HUES6 (cell line): ENCODE results near the gene ATG4C.
"Not testable (repeated sequence)": the region's sequence is repeated elsewhere in the genome, so short reads cannot be mapped to it uniquely, and the experiment has no call there.

Source experiments
- H3K27ac ChIP-seq: 2 replicates; pipeline ENCODE4 v1.7.0; 2013; ENCODE audit warnings: low read depth, mild to moderate bottlenecking, low read length, inconsistent platforms
- H3K27me3 ChIP-seq: 2 replicates; pipeline ENCODE4 v1.6.1; 2013; ENCODE audit warnings: low read length; ENCODE audit not compliant: control insufficient read depth, insufficient read depth
- H3K36me3 ChIP-seq: 2 replicates; pipeline ENCODE4 v1.6.1; 2013; ENCODE audit warnings: low read length; ENCODE audit not compliant: control insufficient read depth, insufficient read depth
- H3K4me1 ChIP-seq: 2 replicates; pipeline ENCODE4 v1.6.1; 2013; ENCODE audit warnings: low read length; ENCODE audit not compliant: control insufficient read depth, insufficient read depth
- H3K4me3 ChIP-seq: 2 replicates; pipeline ENCODE4 v1.5.1; 2013; ENCODE audit warnings: low read depth, low read length
- H3K9ac ChIP-seq: one replicate; pipeline ENCODE4 v1.6.1; 2013; ENCODE audit warnings: mild to moderate bottlenecking, low read length
- H3K9me3 ChIP-seq: 2 replicates; pipeline ENCODE4 v1.6.1; 2013; ENCODE audit warnings: low read depth, low read length; ENCODE audit not compliant: control insufficient read depth, insufficient read depth

ATG4C gene

DNA sequence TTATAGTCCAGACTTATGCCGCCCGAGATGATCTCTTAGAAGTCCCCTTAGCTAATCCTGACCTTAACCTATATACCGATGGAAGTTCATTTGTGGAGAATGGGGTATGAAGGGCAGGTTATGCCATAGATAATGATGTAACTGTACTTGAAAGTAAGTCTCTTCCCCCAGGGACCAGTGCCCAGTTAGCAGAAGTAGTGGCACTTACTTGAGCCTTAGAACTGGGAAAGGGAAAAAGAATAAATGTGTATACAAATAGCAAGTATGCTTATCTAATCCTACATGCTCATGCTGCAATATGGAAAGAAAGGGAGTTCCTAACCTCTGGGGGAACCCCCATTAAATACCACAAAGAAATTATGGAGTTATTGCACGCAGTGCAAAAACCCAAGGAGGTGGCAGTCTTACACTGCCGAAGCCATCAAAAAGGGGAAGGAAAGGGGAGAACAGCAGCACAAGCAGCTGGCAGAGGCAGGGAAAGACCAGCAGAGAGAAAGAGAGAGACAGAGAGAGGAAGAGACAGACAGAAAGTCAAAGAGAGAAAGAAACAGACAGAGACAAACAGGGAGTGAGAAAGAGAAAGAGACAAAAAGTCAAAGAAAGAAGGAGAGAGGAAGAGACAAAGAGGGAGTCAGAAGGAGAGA, 24.6 kb upstream of the ATG4C start:
- H3K9ac ChIP-seq, H3K27ac ChIP-seq, H3K27me3 ChIP-seq, H3K36me3 ChIP-seq, H3K4me1 ChIP-seq, H3K4me3 ChIP-seq: not testable (repeated sequence)
- H3K9me3 ChIP-seq: peaks cover 14% of the 10 kb centered on the region

DNA sequence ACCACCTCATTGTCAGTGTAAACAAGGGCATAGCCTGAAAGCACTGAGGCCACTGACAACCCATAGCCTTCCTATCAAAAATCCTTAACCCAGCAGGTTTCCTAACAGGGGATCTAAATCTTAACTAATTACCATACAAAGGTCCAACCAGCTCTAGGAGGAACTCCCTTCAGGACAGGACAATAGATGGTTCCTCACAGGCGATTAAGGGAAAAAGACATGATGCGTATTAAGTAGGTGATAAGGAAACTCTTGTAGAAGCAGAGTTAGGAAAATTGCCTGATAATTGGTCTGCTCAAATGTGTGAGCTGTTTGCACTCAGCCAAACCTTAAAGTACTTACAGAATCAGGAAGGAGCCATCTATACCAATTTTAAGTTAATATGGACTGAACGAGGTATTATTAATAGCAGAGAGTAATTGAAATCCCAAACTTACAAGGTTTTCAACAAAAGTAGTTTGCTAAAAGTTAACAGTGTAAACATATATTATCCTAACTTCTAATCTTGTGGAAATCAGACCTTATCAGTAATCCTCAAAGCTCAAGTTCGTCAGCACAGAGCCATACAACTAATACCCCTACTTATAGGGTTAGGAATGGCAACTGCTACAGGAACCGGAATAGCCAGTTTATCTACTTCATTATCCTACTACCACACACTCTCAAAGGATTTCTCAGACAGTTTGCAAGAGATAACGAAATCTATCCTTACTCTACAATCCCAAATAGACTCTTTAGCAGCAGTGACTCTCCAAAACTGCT, 23.7 kb upstream of the ATG4C start:
- peaks cover 14% of the 10 kb centered on the region for H3K9me3 ChIP-seq
- H3K27ac ChIP-seq, H3K36me3 ChIP-seq, H3K9ac ChIP-seq, H3K4me1 ChIP-seq, H3K27me3 ChIP-seq, H3K4me3 ChIP-seq: not testable (repeated sequence)

DNA sequence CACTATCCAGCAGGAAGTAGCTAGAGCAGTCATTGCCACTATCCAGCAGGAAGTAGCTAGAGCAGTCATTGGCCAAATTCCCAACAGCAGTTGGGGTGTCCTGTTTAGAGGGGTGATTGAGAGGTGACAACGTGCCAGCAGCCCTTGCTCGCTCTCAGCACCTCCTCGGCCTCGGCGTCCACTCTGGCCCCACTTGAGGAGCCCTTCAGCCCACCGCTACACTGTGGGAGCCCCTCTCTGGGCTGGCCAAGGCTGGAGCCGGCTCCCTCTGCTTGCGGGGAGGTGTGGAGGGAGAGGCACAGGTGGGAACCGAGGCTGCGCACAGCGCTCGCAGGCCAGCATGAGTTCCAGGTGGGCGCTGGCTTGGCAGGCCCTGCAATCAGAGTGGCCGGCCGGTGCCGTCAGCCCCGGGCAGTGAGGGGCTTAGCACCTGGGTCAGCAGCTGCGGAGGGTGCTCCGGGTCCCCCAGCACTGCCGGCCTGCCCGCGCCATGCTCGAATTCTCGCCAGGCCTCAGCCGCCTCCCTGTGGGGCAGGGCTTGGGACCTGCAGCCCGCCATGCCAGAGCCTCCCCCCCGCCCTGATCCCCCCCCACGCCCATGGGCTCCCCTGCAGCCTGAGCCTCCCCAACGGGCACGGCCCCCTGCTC, 22.6 kb upstream of the ATG4C start:
- H3K9ac ChIP-seq, H3K27me3 ChIP-seq, H3K27ac ChIP-seq, H3K36me3 ChIP-seq, H3K4me3 ChIP-seq: not testable (repeated sequence)
- H3K4me1 ChIP-seq: peaks cover 11% of the 10 kb centered on the region
- peaks cover 14% of the 10 kb centered on the region for H3K9me3 ChIP-seq

DNA sequence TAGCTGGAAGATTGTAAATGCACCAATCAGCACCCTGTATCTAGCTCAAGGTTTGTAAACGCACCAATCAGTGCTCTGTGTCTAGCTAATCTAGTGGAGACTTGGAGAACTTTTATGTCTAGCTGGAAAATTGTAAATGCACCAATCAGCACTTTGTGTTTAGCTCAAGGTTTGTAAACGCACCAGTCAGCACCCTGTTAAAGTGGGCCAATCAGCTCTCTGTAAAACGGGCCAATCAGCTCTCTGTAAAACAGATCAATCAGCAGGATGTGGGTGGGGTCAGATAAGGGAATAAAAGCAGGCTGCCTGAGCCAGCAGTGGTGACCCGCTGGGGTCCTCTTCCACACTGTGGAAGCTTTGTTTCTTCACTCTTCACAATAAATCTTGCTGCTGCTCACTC, 21.9 kb upstream of the ATG4C start:
- not testable (repeated sequence) for H3K36me3 ChIP-seq
- H3K9me3 ChIP-seq: peaks cover 14% of the 10 kb centered on the region

DNA sequence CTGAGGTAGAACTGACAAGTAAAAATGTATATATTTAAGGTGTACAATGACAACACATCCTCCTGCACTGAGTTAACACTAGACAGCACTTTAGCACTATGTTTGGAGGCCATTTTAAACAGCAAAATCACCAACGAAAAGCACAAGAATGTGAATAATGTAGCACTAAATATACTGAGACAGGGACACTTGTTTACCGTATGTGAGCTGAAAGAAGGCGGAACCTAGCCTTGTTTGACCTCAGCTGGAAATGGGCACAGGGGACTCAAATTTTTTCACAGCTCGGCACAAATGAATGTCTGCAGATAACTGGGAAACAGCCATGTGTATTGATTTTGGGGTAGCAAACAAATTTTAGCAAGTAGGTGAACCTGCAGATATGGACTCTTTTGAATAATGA, 18.0 kb upstream of the ATG4C start:
- peaks cover 9% of the 10 kb centered on the region; the same call in 1 of the 2 replicates for H3K36me3 ChIP-seq
- H3K4me3 ChIP-seq: no peak overlapping the region
- H3K9ac ChIP-seq: no peak overlapping the region
- no peaks in the 10 kb centered on the region for H3K27me3 ChIP-seq
- peaks cover 10% of the 10 kb centered on the region for H3K9me3 ChIP-seq
- H3K4me1 ChIP-seq: peaks cover 13% of the 10 kb centered on the region
- no peak overlapping the region for H3K27ac ChIP-seq

More for the DNA sequence above, 21.9 kb upstream of the ATG4C start:
- H3K4me1 ChIP-seq: peaks cover 13% of the 10 kb centered on the region
- not testable (repeated sequence) for H3K9ac ChIP-seq, H3K27me3 ChIP-seq, H3K4me3 ChIP-seq, H3K27ac ChIP-seq

DNA sequence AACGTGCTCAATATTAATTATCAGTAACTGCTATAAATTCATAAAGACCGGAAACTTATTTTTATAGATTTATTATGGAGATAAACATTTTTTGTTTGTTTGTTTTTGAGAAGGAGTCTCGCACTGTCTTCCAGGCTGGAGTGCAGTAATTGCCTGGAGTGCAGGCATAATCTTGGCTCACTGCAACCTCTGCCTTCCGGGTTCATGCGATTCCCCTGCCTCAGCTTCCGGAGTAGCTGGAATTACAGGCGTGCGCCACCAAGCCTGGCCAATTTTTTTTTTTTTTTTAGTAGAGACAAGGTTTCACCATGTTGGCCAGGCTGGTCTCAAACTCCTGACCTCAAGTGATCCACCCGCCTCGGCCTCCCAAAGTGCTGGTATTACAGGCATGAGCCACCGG, 15.4 kb upstream of the ATG4C start:
- not testable (repeated sequence) for H3K27ac ChIP-seq, H3K36me3 ChIP-seq, H3K27me3 ChIP-seq, H3K9me3 ChIP-seq, H3K4me3 ChIP-seq, H3K9ac ChIP-seq
- peaks cover 13% of the 10 kb centered on the region for H3K4me1 ChIP-seq

DNA sequence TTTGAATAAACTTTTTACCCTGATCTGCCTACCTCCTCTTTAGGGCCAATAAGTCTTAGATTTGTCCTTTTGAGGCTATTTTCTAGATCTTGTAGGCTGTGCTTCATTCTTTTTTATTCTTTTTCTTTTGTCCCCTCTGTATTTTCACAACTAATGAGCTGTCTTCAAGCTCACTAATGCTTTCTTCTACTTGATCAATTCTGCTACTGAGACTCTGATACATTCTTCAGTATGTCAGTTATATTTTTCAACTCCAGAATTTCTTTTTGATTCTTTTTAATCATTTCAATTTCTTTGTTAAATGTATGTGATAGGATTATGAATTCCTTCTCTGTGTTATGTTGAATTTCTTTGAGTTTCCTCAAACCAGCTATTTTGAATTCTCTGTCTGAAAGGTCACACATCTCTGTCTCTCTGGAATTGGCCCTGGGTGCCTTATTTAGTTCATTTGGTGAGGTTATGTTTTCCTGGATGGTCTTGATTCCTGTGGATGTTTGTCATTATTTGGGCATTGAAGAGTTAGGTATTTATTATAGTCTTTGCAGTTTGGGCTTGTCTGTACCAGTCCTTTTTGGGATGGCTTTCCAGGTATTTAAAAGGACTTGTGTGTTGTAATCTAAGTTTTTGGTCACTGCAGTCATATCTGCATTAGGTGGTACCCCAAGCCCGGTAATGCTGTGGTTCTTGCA, 11.2 kb upstream of the ATG4C start:
- Histone ChIP-seq H3K27me3 (no peaks in the 10 kb centered on the region), H3K4me3 (no peak overlapping the region), H3K4me1 (peaks cover 3% of the 10 kb centered on the region; the same call in 1 of the 2 replicates), H3K36me3 (no peaks in the 10 kb centered on the region), H3K9ac (no peak overlapping the region), H3K27ac (no peak overlapping the region), H3K9me3 (no peaks in the 10 kb centered on the region)

DNA sequence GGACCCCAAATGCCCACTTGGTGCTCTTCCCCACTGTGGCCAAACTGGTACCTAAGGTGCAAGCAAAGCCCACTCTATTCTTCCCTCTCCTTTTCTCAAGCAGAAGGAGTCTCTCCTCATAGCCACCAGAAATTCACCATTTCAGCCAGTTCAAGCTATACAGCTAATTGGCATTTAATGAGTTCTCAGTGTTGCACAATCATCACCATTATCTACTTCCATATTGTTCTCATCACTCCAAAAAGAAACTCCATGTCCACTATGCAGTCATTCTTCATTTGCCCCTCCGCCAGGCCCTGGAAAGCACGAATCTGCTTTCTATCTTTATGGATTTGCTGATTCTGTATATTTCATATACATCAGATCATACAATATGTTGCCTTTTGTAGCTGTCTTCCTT, 9.9 kb upstream of the ATG4C start:
- no peaks in the 10 kb centered on the region for H3K36me3 ChIP-seq
- no peak overlapping the region for H3K9ac ChIP-seq
- no peak overlapping the region for H3K4me3 ChIP-seq
- peaks cover 9% of the 10 kb centered on the region; the same call in 1 of the 2 replicates for H3K4me1 ChIP-seq
- no peaks in the 10 kb centered on the region for H3K9me3 ChIP-seq
- no peaks in the 10 kb centered on the region for H3K27me3 ChIP-seq
- H3K27ac ChIP-seq: no peak overlapping the region

DNA sequence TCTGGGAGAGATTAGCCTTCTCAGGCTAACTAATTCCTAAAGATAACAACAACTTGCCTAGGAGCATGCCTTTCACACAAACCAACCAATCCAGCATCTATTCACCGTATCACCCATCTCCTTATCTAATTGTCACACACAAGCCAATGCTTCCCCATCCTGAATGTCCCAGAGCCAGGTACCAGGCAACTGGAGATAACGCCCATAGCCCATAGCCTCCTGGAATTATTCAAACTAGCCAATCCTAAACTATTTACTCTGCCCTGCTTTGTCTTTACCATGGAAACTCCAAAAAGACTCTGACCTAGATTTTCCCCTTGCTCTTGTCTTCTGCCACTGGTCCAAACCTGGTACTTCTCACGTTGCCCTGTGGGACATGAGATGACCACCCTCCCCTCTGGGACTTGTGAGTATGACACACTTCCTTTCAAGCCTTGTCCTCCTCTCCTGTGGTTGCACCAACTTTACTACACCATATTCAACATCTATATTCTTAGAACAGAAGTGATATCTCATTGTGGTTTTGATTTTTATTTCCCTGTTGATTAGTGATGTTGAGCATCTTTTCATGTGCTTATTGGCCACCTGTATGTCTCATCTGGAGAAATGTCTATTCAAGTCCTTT, 8.8 kb upstream of the ATG4C start:
- H3K4me1 ChIP-seq: peaks cover 9% of the 10 kb centered on the region; the same call in 1 of the 2 replicates
- H3K36me3 ChIP-seq: no peaks in the 10 kb centered on the region
- no peak overlapping the region for H3K9ac ChIP-seq
- no peaks in the 10 kb centered on the region for H3K27me3 ChIP-seq
- no peaks in the 10 kb centered on the region for H3K9me3 ChIP-seq
- no peak overlapping the region for H3K27ac ChIP-seq
- no peak overlapping the region for H3K4me3 ChIP-seq

DNA sequence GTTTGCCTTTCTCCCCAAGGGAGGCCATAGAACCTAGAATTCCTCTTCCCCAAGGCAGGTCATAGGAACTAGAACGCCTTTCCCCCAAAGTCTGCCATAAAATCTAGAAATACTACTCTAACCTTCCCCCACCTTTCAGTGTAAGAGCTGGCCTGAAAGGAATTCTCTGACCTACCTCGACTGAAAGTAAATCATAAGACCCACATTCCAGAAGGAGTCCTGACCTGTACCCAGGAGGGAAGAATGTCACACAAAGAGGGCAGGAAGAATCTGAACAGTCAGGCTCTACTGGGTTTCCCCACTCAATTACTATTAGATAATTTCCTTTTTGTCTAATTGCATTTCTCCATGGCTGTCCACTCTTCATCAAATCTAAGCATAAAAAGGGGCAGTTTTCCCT, 5.7 kb upstream of the ATG4C start:
- Histone ChIP-seq H3K27me3 (no peaks in the 10 kb centered on the region), H3K9me3 (no peaks in the 10 kb centered on the region), H3K27ac (no peak overlapping the region), H3K9ac (no peak overlapping the region), H3K4me1 (peaks cover 9% of the 10 kb centered on the region; the same call in 1 of the 2 replicates), H3K4me3 (no peak overlapping the region), H3K36me3 (no peaks in the 10 kb centered on the region)
